K562 (cell line): Measurements from ENCODE around the gene TIFAB. TPM values are rescaled to one million over a fixed set of nuclear protein-coding genes. Genes with fewer than 3 reads are reported as not detected.

Source experiments
- ARID4B ChIP-seq: sonication (generic); formaldehyde crosslinking; IDR thresholded peaks from 2 replicates; pipeline ENCODE4 v1.8.0; 2022; ENCODE audit warnings: mild to moderate bottlenecking, missing genetic modification reagents
- BDP1 ChIP-seq: IDR thresholded peaks from 3 replicates; pipeline ENCODE4 v1.6.1; 2011; ENCODE audit not compliant: insufficient read length, insufficient read depth
- BMI1 ChIP-seq: fragments of 150-350 bp; IDR thresholded peaks from 2 replicates; pipeline ENCODE4 v1.6.1; 2014; ENCODE audit warnings: low read length
- BRF2 ChIP-seq: IDR thresholded peaks from 3 replicates; pipeline ENCODE4 v1.6.1; 2011; ENCODE audit warnings: borderline replicate concordance, mild to moderate bottlenecking; ENCODE audit not compliant: insufficient read length, insufficient read depth
- CEBPB ChIP-seq: fragments of 450-650 bp; IDR thresholded peaks from 2 replicates; pipeline ENCODE4 v1.6.1; 2016; ENCODE audit warnings: missing genetic modification characterization, missing compliant biosample characterization
- GTF2E2 ChIP-seq: fragments of 200-800 bp; sonication (Bioruptor generic); IDR thresholded peaks from 2 replicates; pipeline ENCODE4 v1.6.1; 2016; ENCODE audit warnings: missing genetic modification characterization, missing compliant biosample characterization
- HMBOX1 ChIP-seq: sonication (generic); IDR thresholded peaks from 2 replicates; pipeline ENCODE4 v1.6.1; 2016
- HMG20A ChIP-seq: fragments of 450-650 bp; formaldehyde crosslinking; conservative IDR thresholded peaks from 2 replicates; pipeline ENCODE4 v1.4.0; 2020; ENCODE audit warnings: mild to moderate bottlenecking, mixed read lengths
- KHSRP ChIP-seq: fragments of 450-650 bp; IDR thresholded peaks from 2 replicates; pipeline ENCODE4 v1.6.1; 2017
- MCM7 ChIP-seq, 2 experiments: fragments of 450-650 bp; IDR thresholded peaks; 2 replicates each; pipeline ENCODE4 v1.6.1; 2016 to 2018
- MTA1 ChIP-seq: fragments of 450-650 bp; IDR thresholded peaks from 2 replicates; pipeline ENCODE4 v1.6.1; 2017; ENCODE audit warnings: borderline replicate concordance
- RBM14 ChIP-seq: fragments of 200-400 bp; formaldehyde crosslinking; IDR thresholded peaks from 2 replicates; pipeline ENCODE4 v1.6.1; 2018; ENCODE audit warnings: low read depth, mild to moderate bottlenecking, low read length, moderate library complexity, borderline replicate concordance; ENCODE audit not compliant: insufficient read depth
- RFX7 ChIP-seq: fragments of 250-450 bp; sonication (Bioruptor Pico); IDR thresholded peaks from 2 replicates; pipeline ENCODE4 v1.5.1; 2021; ENCODE audit warnings: mild to moderate bottlenecking
- SMARCA5 ChIP-seq: fragments of 450-650 bp; IDR thresholded peaks from 2 replicates; pipeline ENCODE4 v1.6.1; 2016
- SRSF9 ChIP-seq: fragments of 200-400 bp; formaldehyde crosslinking; IDR thresholded peaks from 2 replicates; pipeline ENCODE4 v1.6.1; 2017; ENCODE audit warnings: low read depth, low read length, borderline replicate concordance
- YY1 ChIP-seq, 3 experiments: IDR thresholded peaks; 2 replicates each; pipeline ENCODE4 v1.6.1; 2011; ENCODE audit warnings: low read length in 2 of 3, mild to moderate bottlenecking in 2 of 3, moderate library complexity in 2 of 3, borderline replicate concordance in 1 of 3, control low read depth in 1 of 3, low read depth in 1 of 3; ENCODE audit not compliant: insufficient read depth in 3 of 3, insufficient replicate concordance in 2 of 3, control insufficient read depth in 1 of 3, insufficient read length in 1 of 3; ENCODE audit errors: extremely low read depth in 1 of 3
- ZBTB49 ChIP-seq: sonication (generic); formaldehyde crosslinking; IDR thresholded peaks from 2 replicates; pipeline ENCODE4 v1.8.0; 2022; ENCODE audit warnings: missing genetic modification reagents, mild to moderate bottlenecking, borderline replicate concordance
- ZC3H11A ChIP-seq: IDR thresholded peaks from 2 replicates; pipeline ENCODE4 v1.6.1; 2012; ENCODE audit warnings: low read depth, low read length, improper control_type of control experiment
- polyA plus RNA-seq, 8 experiments: library from polyadenylated mRNA; depleted of rRNA in 4 of 8; stranded (reverse) in 5 of 8; unstranded in 3 of 8; fragments of >200 nt; fragmentation: Nextera tagmentation in 2 of 8; fragmentation: Illumina TruSeq in 1 of 8; extraction: Ambion mirVana in 2 of 8; extraction: Trizol in 1 of 8; gene quantifications; 2 replicates each; pipeline versions ENCODE4 v1.2.1 to v1.2.3, GENCODE V29; 2011 to 2014; ENCODE audit warnings: inconsistent platforms in 1 of 8, missing spikeins in 1 of 8
- total RNA-seq, 7 experiments: library from RNA; depleted of rRNA in 6 of 7; stranded (reverse); fragments of >200 nt in 6 of 7; fragmentation: Illumina TruSeq in 2 of 7; extraction: Trizol in 2 of 7; gene quantifications; 2 replicates each; pipeline versions ENCODE4 v1.2.1 to v1.2.3, GENCODE V29; 2011 to 2021; ENCODE audit warnings: low replicate concordance in 1 of 7

The TIFAB gene
- total and polyA plus RNA-seq, 9 of the 15 experiments (the other 6 are each of a cell fraction or from before 2014, with no cell fraction given): not detected

GRCh38 chr5:135476615-135477581 is 24.7 kb upstream of the TIFAB start (continued):
- no peak for TF ChIP-seq ARID4B (CRISPR knock-in tag)
- TF ChIP-seq SRSF9: no peak
- TF ChIP-seq BDP1: no peak
- TF ChIP-seq RBM14: no peak
- no peak for TF ChIP-seq CEBPB (tag)
- TF ChIP-seq SMARCA5: no peak
- no peak for TF ChIP-seq BMI1
- TF ChIP-seq HMBOX1: no peak
- TF ChIP-seq GTF2E2 (tag): no peak
- no peak for TF ChIP-seq ZBTB49 (CRISPR knock-in tag)
- no peak for TF ChIP-seq MTA1
- no peak for TF ChIP-seq KHSRP
- peak in 1 of 3 experiments; percentile 71 for TF ChIP-seq YY1 (IDR thresholded peaks at IDR 0.05; ENCODE audit: borderline replicate concordance in 1 of 3, control insufficient read depth in 1 of 3, extremely low read depth in 1 of 3, insufficient read depth in 3 of 3, insufficient read length in 1 of 3, insufficient replicate concordance in 2 of 3, low read depth in 1 of 3, low read length in 2 of 3)
- no peak for TF ChIP-seq BRF2
- no peak for TF ChIP-seq MCM7 (IDR thresholded peaks at IDR 0.05)
- TF ChIP-seq RFX7 (CRISPR knock-in tag): no peak
- no peak for TF ChIP-seq ZC3H11A
- TF ChIP-seq HMG20A: no peak
